BJ (cell line): ENCODE results near the gene CTRL. TPM values are rescaled to one million over a fixed set of nuclear protein-coding genes. Genes with fewer than 3 reads are reported as not detected.

ENCODE experiments used
- CTCF ChIA-PET: fragments of 350-600 bp; formaldehyde crosslinking; extraction: SDS; loops from one replicate; lab custom pipeline; 2021; ENCODE audit warnings: antibody characterized with exemption, inconsistent platforms; lab: Yijun Ruan, JAX
- POLR2A ChIA-PET: fragments of 300-600 bp; sonication (Branson Sonifier 250); formaldehyde crosslinking; extraction: SDS; loops from one replicate; lab custom pipeline; 2021; ENCODE audit warnings: antibody characterized with exemption; lab: Charles Lee
- DNase-seq: peaks from one replicate; pipeline ENCODE4 v3.0.0-alpha.2; 2011; ENCODE audit warnings: low read depth
- H3K27me3 ChIP-seq: 2 replicates; pipeline ENCODE4 v1.6.0; 2011; ENCODE audit warnings: low read length; ENCODE audit not compliant: control insufficient read depth, insufficient read depth
- H3K36me3 ChIP-seq: 2 replicates; pipeline ENCODE4 v1.5.1; 2011; ENCODE audit warnings: low read length; ENCODE audit not compliant: control insufficient read depth, insufficient read depth
- H3K4me3 ChIP-seq: 2 replicates; pipeline ENCODE4 v1.5.1; 2011; ENCODE audit warnings: low read depth, mild to moderate bottlenecking, control low read depth, low read length
- CTCF ChIP-seq: IDR thresholded peaks from 2 replicates; pipeline ENCODE4 v1.5.1; 2011; ENCODE audit warnings: low read depth, mild to moderate bottlenecking, control low read depth, inconsistent platforms, low read length, moderate library complexity; ENCODE audit not compliant: insufficient read depth
- polyA plus RNA-seq: library from polyadenylated mRNA; depleted of rRNA; stranded (reverse); fragments of >200 nt; gene quantifications from 2 replicates; pipeline ENCODE4 v1.2.3, GENCODE V29; 2011

Gene CTRL
- polyA plus RNA-seq, 1 experiment: 0.58 TPM

DNA sequence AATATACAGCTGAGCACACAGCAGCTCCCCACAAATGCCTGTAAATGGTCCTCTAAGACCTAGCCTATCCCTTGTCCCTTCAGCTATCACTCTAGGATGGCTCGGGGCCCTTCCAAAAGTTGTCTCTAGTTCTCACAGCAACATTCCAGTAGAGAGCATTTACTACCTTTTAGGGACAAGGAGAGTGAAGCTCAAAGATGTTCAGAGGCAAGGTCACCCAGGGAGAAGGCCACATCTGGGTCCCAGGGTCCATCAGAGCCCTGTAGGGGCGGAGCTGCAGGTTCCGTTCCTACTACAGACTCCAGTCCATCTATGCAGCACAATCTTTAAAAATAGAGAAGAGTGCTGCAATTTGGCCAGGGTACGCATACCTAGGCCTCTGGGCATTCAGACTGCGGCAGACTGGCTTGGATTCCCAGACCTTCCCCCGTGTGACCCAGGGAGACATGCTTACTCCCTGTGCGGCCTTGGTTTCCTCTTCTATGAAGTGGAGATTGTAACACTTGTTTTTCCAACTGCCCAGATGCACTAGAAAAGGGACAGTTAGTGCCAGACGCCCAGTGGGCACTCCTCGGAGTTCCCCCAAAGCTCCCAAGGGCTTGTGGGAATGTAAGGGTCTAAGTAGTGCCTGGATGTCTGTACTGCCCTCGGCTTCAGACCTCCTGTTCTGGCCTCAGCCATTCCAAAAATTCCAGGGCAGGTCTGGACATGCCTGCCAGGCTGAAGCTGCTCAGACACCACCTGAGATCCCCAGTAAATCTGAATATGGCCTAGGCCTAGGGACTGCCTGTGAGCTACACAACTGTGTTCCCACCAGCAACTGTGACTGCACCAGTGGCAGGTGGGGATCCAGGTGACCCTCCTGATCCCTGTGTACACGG, 34.2 kb upstream of the CTRL start:
- ChIA-PET CTCF (interaction anchor here (0.7 to 2.8 kb wide), 6 partner anchors 24 to 127 kb away, joined by 3 to 15 read pairs (median 5); partner anchors contain the start of gene PSMB10), POLR2A (interaction anchor here (0.6 to 1.0 kb wide), 2 partner anchors 29 to 100 kb away, joined by 3 to 4 read pairs; partner anchors contain the start of gene PSMB10)
- H3K36me3 ChIP-seq: peaks cover 29% of the 10 kb centered on the region
- H3K27me3 ChIP-seq: no peaks in the 10 kb centered on the region
- no peak for TF ChIP-seq CTCF
- H3K4me3 ChIP-seq: peak overlapping the region; percentile 80
- no peak for DNase-seq

DNA sequence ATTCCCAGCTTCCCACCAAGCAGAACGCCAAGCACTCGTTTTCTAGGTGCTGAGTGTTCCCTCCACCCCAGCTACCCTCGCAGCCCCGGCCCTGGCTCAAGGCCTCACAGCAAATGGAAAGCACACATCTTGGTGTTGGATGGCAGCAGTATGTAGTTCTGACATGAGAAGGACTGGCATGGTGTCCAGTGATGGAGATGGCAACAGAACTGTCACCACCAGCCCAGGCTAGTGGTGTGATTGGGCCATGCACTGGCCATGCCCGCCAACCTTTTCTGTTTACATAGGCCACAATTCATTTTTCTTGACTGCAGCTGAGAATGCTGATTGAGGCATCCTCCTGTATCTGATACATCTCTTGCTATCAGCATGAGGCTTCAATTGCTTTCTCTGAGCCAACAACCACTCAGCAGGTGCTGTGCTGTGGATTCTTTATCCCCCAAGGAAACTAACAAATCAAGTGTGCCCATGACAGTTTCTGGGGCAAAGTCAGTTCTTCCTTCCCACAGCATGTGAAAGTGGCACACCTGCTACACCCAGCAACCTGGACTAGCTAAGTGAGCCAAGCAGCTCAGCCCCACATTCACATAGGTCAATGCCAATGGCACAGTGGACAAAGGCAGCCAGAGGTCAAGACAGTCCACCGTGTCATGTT, 32.9 kb upstream of the CTRL start:
- TF ChIP-seq CTCF: no peak
- Histone ChIP-seq H3K27me3 (no peaks in the 10 kb centered on the region), H3K4me3 (no peak overlapping the region), H3K36me3 (peaks cover 42% of the 10 kb centered on the region)
- POLR2A ChIA-PET: no interaction called here
- DNase-seq: no peak
- CTCF ChIA-PET: interaction anchor here (1.5 to 1.8 kb wide), 2 partner anchors 26 to 76 kb away, joined by 4 to 5 read pairs; no protein-coding TSS in a partner anchor

DNA sequence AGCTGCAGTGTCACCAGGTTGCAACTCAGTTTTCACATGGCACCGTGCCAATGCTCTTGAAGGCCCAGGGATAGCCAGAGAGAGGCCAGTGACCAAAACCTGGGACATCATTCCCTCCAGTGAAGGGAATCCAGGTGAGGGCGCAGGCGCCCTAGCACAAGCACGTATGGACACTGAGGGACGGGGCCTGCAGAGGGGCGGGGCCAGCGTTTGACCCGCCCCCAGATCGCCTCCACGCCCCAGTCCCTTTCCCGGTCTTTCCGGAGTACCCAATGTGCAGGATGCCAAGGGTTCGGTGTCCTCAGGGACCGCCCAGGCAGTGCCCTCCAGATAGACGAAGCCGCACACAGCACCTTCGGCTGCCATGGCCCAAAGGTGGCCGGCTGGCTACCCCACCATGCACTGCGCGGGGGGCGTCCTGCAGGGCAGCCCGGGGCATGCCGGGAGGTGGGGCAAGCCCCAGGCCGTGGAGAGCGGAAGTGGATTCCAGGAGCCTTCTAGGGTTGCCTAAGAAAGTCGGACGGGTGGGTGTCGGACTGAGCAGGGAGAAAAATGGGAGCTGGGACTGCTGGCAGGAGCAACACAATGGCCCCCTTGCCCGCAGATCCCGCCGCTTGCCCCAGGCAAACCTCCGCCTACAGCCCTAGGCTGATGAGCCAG, 32.1 kb upstream of the CTRL start:
- DNase-seq: no peak
- TF ChIP-seq CTCF: no peak
- H3K36me3 ChIP-seq: peaks cover 42% of the 10 kb centered on the region
- ChIA-PET CTCF (interaction anchor here (1.2 to 1.5 kb wide), 2 partner anchors 77 to 147 kb away, joined by 4 read pairs; no protein-coding TSS in a partner anchor), POLR2A (no interaction called here)
- H3K4me3 ChIP-seq: no peak overlapping the region
- H3K27me3 ChIP-seq: no peaks in the 10 kb centered on the region

GRCh38 chr16:67963292-67963661, 31.6 kb upstream of the CTRL start:
- no peak for DNase-seq
- no peak overlapping the region for H3K4me3 ChIP-seq
- ChIA-PET POLR2A (no interaction called here), CTCF (interaction anchor here (1.2 kb wide), 1 partner anchor 147 kb away, joined by 4 read pairs; no protein-coding TSS in a partner anchor)
- TF ChIP-seq CTCF: no peak
- H3K36me3 ChIP-seq: peaks cover 46% of the 10 kb centered on the region
- H3K27me3 ChIP-seq: no peaks in the 10 kb centered on the region
